ENCODE results near the gene SNRPA.
"Not testable (repeated sequence)": the region's sequence is repeated elsewhere in the genome, so short reads cannot be mapped to it uniquely, and the experiment has no call there.

The SNRPA gene

GRCh38 chr19:40802300-40803169, 51.5 kb downstream of the SNRPA start:
- FAIRE-seq, result no peak

- no peak for FAIRE-seq
Measured at GRCh38 chr19:40803170-40803856, 52.3 kb downstream of the SNRPA start.

GRCh38 chr19:40803857-40804782, 53.1 kb downstream of the SNRPA start:
- FAIRE-seq, result no peak

GRCh38 chr19:40804783-40805242, 53.8 kb downstream of the SNRPA start:
- no peak for FAIRE-seq

- no peak for FAIRE-seq
Measured at GRCh38 chr19:40805258-40805868, 54.4 kb downstream of the SNRPA start.

DNA sequence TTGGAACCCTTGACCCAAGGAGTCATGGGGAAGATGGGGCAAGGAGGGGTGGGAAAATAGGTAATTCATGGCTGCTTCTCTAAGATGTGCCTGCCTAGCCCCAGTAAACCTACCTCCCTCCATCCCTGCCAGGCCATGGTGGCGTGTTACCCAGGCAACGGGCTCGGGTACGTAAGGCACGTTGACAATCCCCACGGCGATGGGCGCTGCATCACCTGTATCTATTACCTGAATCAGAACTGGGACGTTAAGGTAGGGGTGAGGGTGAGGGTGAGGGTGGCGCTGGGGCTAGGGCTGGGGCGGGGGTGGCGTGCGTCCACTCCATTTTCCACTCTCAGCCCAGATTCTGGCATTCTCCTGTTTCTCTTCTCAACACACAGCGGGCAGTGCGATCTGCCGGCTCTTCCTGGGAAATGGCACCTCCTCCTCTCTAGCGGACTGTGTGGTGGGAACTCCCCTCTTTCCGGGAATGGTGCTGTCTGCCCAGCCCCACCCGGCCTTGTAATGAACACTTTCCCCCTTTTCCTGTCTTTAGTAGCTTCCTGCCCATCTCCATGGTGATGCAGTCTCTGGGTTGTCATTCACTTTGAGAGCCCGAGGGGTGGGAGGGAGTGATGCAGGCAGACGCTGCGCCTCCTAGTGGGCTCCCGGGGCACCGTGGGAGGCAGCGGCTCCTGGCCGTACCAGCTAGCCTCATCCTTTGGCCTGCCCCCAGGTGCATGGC, 55.6 kb downstream of the SNRPA start:
- no peak for FAIRE-seq

DNA sequence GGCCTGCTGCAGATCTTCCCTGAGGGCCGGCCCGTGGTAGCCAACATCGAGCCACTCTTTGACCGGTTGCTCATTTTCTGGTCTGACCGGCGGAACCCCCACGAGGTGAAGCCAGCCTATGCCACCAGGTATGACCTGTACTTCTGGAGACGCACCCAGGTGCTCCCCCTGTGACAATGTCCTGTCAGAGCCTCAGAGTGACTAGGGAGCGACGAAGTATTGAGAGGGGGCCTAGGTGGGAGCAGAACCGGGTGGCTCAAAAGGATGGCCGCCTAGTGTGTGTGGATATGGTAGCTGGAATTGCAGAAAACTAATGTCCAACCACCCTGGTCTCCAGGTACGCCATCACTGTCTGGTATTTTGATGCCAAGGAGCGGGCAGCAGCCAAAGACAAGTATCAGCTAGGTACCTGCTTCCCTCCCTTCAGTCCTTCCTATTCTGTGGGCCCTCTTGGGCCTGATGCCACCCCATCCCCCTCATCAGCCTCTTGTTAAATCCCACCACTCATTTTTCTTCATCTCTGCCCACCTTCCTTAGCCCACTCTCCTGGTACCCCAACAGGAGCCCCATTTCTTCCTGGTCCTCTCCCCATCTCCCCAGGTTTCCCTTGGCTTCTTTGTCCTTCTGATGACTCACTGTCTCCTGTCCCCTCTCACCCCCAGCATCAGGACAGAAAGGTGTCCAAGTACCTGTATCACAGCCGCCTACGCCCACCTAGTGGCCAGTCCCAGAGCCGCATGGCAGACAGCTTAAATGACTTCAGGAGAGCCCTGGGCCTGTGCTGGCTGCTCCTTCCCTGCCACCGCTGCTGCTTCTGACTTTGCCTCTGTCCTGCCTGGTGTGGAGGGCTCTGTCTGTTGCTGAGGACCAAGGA, 56.4 kb downstream of the SNRPA start:
- FAIRE-seq, result no peak

DNA sequence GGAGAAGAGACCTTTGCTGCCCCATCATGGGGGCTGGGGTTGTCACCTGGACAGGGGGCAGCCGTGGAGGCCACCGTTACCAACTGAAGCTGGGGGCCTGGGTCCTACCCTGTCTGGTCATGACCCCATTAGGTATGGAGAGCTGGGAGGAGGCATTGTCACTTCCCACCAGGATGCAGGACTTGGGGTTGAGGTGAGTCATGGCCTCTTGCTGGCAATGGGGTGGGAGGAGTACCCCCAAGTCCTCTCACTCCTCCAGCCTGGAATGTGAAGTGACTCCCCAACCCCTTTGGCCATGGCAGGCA, 57.0 kb downstream of the SNRPA start:
- FAIRE-seq, result no peak

DNA sequence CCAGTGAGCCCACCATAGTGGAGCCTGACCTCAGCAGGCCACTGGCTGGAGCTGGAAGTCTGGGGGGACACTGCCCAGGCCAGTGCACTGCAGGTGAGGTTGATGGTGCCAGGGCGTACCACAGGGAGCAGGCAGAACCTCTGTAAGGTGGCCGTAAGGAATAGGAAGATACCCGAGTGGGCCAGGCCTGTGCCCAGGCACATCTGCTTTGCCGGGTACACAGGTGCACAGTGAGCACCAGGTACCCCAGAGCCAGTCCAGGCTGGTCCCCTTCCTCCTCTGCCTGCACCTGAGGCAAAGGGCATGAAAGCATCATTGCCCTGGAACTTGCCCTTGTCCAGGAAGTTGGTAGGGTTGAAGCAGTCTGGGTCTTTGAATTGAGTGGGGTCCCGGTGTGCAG, 57.5 kb downstream of the SNRPA start:
- FAIRE-seq, result no peak

DNA sequence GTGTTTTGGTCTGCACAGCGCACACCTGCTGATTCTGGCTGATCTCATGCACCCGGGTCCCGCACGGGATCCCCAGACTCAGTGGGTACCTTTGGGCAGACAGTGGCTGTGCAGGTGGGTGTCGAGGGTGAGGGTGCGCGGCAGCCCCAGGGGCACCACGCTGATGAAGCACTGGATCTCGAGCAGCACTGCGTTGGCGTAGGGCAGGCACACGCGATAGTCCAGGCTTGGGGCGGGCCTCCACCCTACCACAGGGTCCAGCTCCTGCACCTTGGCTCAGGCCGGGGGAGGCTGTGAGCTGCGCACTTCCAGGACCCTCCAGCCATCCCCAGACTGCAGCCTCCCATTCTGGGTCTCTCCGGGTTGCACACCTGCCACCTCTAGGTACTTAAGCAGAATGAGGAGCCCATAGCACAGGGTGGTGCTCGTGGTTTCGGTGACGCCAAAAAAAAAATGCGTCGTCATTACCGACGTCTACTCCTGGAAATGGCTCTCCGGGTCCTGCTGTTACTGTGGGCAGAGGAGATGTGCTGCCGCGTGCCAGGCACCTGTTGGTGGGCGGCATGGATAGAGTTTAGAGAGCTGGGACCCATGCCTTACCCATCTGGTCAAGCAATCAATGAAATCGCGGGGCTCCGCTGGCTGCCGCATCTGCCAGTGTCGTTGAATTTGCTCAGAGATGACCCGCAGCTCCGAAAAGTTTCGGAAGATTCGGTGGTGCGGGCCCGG, 58.5 kb downstream of the SNRPA start:
- FAIRE-seq, result no peak

DNA sequence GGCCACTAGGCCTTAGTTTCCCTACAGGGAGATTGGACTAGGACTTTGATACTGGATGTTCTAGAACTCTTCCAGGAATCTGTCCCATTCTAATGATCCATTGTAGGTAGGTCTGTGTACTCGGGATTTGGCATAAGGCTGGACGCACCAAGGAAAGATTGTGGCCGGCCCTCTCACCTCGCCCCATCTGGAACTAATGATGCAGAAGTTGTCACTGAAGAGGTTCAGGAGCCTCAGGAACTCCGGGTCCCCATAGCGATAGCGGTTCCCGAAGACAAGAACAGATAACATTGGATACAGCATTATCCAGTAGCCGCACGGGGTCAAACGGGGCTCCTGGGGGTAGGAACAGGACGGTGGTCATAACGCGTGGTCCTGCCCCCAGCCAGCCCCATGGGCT, 59.2 kb downstream of the SNRPA start:
- no peak for FAIRE-seq

DNA sequence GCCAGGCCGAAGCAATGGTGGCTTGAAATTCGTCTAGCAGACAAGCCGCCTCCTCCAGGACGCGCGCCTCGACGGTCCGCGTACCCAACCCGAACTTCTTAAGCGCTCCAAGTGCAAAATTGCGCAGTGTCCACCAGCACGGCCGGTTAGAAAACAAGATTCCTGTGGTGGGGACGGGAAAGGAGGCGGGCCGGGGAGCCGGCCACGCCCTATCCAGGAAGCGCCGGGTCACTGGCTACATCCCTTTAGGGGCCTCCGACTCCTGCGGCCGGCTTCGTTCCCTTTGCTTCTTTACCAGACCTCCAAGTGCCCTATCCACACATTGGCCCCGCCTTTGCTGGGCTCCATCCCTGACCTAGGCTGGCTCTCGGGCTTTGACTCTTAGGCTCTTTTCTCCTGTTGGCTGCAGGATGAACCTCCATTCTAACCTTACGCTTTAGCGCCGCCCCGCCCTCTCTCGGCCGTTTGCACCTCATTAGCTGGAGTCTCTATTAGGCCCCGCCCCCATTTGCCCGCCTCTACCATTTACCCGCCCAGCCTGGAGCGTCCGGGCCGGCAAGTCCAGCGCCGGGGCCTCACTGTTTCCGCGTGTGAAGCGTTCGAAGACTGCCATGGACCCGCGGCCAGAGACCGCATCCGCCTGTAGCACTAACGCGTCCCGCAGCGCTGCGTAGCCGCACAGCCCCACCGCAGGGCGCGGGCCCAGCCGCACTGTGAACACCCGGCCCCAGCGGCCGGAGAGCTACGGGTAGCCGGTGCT, 59.8 kb downstream of the SNRPA start:
- FAIRE-seq, result not testable (repeated sequence)

DNA sequence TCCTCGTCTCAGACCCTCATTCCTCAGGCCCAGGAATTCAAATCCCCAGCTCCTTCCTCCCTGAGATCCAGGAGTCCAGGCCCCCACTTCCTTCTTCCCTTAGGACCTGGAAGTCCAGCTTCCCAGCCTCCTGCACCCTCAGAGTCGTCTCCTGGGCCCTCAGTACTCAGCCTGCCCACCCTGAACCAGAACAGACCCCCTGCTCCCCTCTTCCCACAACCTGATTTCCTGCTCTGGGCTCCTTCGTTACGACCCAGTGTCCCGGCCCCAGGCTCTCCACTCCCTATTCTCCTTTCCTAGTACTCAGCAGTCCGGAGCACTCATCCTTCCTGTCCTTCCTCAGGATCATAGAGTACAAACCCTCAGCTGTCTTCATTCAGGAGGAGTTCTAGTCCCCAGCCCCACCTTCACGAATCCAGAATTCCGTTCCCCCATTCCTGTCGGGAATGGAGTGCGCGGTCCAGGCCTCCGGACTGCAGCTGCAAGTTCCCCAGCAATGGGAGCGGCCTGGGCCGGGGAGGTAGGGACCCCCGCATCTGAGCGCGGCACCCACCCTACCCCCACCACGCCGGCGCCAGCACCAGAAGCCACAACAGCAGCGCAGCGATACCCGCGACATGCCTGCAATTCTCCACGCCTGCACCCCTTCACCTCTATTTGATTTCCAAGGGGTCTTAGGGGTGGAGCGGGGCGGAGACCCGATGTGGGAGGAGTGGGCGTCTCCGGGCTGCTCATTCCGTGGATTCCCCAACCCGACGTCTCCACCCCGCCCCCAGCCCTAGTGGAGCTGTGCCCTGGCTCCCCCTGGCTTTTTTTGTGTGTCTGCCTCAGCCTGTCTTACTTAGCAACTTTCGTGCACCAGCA, 60.7 kb downstream of the SNRPA start:
- FAIRE-seq, result no peak

DNA sequence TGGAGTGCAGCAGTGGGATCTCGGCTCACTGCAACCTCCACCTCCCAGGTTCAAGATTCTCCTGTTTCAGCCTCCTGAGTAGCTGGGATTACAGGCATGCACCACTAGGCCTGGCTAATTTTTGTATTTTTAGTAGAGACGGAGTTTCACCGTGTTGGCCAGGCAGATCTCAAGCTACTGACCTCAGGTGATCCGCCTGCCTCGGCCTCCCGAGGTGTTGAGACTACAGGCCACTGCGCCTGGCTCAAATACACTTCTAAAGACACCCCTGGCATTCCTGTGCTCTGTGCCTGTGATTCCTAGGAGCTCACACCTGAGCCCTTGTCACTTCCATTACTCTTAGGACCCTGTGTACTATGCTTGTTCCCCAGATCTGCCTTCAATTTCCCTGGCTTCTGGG, 61.6 kb downstream of the SNRPA start:
- FAIRE-seq, result not testable (repeated sequence)

GRCh38 chr19:40813182-40813581, 62.2 kb downstream of the SNRPA start:
- no peak for FAIRE-seq
